ENCODE results near the gene C11orf68.

Gene C11orf68

DNA sequence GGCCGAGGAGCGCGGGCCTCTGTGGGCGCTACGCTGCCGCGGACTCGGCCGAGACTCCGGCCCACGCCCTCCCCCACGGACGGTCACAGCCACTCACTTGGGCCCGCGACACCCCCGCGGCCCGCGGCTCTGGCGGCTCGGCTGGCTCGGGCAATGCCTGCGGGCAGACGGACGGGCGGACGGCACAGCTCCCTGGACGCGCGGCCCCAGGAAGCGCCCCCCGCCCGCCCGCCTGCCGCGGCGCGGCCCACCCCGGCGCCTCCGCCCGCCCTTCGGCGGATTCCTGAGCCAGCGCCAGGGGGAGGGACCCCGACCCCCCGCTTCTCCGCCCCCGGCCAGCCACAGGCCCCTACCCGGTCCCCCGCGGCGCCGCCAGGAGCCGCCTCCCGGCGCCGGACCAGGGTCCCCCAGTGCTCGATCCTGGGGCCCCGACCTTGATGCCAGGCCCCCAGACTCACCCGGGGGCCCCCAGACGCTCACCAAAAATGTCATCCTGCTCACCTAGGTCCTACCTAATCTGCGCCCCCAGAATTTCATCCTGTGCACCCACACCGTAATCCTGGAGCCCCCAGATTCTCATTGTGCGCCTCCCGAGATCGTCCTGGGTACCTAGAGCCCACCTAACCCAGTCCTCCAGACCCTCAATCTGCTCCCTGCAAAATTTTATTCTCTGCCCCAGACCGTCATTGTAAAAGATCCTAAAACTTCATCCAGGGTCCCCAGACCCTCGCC lies 46.1 kb downstream of the C11orf68 start, which contains the start of gene EFEMP2:
TSS of gene EFEMP2 (minus strand) at position 215 of the 732 bp plus-strand sequence. CDS start 446 bp downstream, outside the sequence.
- DNase-seq (ENCODE audit: low read depth): no peak
- peak within 1 kb of the TSS; percentile 75 for H3K4me3 ChIP-seq (ENCODE audit: low read length)
- TF ChIP-seq, protein P1, sequence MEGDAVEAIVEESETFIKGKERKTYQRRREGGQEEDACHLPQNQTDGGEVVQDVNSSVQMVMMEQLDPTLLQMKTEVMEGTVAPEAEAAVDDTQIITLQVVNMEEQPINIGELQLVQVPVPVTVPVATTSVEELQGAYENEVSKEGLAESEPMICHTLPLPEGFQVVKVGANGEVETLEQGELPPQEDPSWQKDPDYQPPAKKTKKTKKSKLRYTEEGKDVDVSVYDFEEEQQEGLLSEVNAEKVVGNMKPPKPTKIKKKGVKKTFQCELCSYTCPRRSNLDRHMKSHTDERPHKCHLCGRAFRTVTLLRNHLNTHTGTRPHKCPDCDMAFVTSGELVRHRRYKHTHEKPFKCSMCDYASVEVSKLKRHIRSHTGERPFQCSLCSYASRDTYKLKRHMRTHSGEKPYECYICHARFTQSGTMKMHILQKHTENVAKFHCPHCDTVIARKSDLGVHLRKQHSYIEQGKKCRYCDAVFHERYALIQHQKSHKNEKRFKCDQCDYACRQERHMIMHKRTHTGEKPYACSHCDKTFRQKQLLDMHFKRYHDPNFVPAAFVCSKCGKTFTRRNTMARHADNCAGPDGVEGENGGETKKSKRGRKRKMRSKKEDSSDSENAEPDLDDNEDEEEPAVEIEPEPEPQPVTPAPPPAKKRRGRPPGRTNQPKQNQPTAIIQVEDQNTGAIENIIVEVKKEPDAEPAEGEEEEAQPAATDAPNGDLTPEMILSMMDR (conservative IDR thresholded peaks at IDR 0.05; ENCODE audit: low read depth, low read length): no peak

DNA sequence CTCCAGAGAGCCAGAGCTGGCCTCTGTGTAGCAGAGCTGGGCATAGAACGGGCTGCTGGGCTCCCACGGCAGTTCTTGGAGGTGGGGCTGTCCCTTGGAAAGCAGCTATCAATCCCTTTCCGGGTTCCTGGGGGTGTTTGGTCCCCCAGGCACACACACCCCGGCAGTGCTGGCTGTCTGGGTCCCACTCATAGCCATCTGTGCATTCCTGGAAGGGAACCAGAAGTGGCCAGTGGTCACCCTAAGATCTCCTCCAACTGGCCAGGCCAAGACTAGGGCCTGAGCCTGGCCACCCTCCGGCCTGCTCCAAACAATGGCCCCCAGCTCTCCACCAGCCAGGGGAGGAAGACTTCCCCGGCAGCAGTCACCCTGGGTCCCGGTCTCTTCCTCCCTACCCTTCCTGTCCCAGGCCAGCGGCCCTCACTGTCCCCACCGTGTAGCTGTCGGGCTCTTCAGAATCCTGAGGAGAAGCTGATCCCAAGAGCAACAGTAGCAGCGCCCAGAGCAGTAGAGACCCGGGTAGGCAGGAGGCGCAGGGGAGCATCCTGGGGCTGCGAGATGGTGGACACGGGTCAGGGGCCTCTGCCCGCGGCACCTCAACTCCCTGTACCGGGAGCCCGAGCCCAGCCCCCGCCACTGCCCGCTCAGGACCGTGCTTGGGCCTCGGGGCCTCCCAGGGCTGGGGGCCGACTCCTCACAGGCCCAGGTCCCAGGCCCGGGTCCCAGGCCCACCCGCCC lies 46.9 kb downstream of the C11orf68 start:
- TF ChIP-seq, protein P1 (conservative IDR thresholded peaks at IDR 0.05; ENCODE audit: low read depth, low read length): peak; percentile 38
- H3K4me3 ChIP-seq (ENCODE audit: low read length): peak overlapping the region; percentile 75
- no peak for DNase-seq (ENCODE audit: low read depth)

DNA sequence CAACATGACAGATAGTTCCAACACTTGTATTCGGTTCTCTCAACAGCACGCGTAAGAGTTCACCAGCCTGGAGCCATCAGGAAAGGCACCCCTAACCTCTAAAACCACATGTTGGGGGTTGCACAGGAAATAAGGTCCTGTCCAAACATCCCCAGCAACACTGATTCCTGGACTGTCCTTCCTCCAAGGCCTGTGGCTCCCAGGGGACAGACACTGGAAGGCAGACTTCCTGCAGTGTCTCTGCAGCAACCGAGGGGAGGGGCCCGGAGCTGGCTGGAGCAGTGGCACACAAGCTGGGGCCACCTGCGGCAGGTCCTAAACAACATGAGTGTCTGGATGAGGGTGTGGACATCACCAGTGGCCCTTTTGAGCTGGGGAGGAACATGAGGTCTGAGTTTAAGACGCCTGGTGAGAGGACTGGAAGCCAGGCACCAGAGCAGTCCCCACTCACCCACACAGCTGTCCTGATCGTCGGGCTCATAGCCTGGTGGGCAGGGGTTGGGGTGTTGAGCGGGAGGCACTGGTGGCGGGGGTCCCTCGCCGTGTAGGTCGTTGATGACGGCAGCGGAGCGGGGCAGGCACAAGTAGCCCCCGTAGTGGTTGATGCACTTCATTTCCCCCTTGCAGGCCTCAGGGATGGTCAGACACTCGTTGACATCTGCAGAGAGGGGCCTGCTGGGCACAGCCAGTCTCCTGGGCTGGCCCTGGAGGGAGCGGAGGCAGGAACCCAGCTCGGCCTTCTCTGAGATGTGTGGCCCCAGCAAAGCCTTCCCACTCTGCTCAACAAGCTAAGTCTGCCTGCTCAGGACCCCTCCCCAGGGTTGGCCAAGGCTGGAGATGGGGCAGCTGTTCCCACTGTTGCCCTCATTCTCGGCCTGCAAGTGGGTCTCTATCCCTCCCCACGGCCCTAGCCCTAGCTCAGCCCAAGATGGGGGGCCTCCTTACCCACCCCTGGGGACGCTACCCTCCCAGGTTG lies 47.9 kb downstream of the C11orf68 start:
- no peak for DNase-seq (ENCODE audit: low read depth)
- TF ChIP-seq, protein P1 (conservative IDR thresholded peaks at IDR 0.05; ENCODE audit: low read depth, low read length): no peak
- H3K4me3 ChIP-seq (ENCODE audit: low read length): no peak overlapping the region

DNA sequence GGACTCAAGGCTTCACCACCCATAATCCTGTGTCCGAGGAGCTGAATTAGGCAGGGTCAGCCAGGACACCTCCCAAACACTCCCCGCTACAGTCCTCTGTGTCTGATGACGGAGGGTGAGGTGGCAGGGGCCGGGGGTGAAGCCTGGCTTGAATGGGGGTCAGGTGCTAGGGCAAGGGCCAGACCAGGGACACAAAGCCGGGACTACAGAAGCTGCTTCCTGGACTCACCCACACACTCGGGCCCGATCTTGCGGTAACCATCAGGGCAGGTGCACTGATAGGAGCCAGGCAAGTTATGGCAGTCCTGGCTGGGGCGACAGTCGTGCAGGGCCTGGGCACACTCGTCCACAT lies 48.6 kb downstream of the C11orf68 start:
- H3K4me3 ChIP-seq (ENCODE audit: low read length): no peak overlapping the region
- TF ChIP-seq, protein P1 (conservative IDR thresholded peaks at IDR 0.05; ENCODE audit: low read depth, low read length): no peak
- no peak for DNase-seq (ENCODE audit: low read depth)

DNA sequence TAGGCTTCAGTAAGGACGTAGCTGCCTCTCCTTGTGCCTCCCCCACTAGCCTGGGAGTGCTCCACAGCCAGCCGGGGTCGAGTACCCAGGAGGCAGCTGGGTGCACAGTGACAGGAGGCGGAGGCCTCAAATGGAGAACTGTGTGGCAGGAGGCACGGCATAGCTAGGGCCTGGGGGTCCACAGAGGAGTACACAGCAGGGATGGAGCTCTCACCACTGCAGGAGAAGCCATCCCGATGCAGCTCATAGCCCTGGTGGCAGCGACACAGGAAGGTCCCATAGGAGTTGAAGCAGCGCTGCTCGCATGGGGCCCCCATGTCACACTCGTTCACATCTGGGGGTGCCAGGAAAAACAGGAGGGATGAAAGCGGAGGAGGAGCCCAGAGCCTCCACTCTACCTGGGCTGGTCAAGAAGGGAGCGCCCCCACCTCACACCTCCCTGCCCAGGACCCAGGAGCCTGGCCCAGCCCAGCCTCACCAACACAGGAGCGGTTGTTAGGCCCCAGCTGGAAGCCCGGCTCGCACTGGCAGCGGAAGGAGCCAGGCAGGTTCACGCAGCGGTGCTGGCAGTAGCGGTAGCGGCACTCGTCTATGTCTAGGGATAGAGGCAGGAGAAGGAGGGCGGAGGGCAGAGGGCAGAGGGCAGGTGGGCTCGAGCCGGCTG lies 49.1 kb downstream of the C11orf68 start:
- H3K4me3 ChIP-seq (ENCODE audit: low read length): no peak overlapping the region
- no peak for DNase-seq (ENCODE audit: low read depth)
- TF ChIP-seq, protein P1 (conservative IDR thresholded peaks at IDR 0.05; ENCODE audit: low read depth, low read length): no peak

DNA sequence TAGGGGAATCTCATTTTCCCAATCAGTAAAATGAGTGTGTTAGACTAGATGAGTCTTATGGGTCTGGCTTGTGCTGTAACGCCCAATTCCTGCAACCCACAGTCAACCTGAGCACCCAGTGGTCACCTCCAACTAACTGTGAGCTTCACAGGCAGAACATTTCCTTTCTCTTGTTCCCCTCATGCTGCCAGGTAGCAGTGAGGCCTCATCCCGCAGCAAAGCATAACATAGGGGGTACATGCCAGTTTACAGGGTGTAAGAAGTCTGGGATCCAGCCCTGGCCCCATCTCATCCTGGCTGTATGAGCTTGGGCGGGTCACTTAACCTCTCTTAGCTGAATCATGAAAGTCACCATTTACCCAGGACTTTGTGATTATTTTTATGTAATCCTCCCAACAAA lies 50.0 kb downstream of the C11orf68 start:
- H3K4me3 ChIP-seq (ENCODE audit: low read length): no peak overlapping the region
- TF ChIP-seq, protein P1 (conservative IDR thresholded peaks at IDR 0.05; ENCODE audit: low read depth, low read length): no peak
- DNase-seq (ENCODE audit: low read depth): no peak
